H9 (cell line): Measurements from ENCODE around the gene TBC1D22A. TPM values are rescaled to one million over a fixed set of nuclear protein-coding genes. Genes with fewer than 3 reads are reported as not detected.

Experiments
- DNase-seq: peaks from one replicate; pipeline ENCODE4 v3.0.0-alpha.2; 2017
- H2AFZ ChIP-seq: one replicate; pipeline ENCODE4 v1.6.1; 2013; ENCODE audit warnings: mild to moderate bottlenecking, low read length, control low read depth, moderate library complexity
- H2AK5ac ChIP-seq: 2 replicates; pipeline ENCODE4 v1.6.1; 2013; ENCODE audit warnings: low read length, control low read depth, mixed read lengths; ENCODE audit not compliant: insufficient read length
- H2BK120ac ChIP-seq: one replicate; pipeline ENCODE4 v1.6.1; 2013; ENCODE audit warnings: low read depth, mild to moderate bottlenecking, low read length, control low read depth, inconsistent platforms; ENCODE audit not compliant: poor library complexity, severe bottlenecking
- H2BK12ac ChIP-seq: 2 replicates; pipeline ENCODE4 v1.6.1; 2013; ENCODE audit warnings: low read length, control low read depth, mixed read lengths, low read depth; ENCODE audit not compliant: insufficient read length
- H2BK15ac ChIP-seq: 2 replicates; pipeline ENCODE4 v1.6.1; 2013; ENCODE audit warnings: low read depth, low read length, control low read depth
- H2BK20ac ChIP-seq: one replicate; pipeline ENCODE4 v1.6.1; 2013; ENCODE audit warnings: low read depth, mild to moderate bottlenecking, low read length, control low read depth, inconsistent platforms; ENCODE audit not compliant: poor library complexity, severe bottlenecking
- H2BK5ac ChIP-seq: 2 replicates; pipeline ENCODE4 v1.6.1; 2013; ENCODE audit warnings: low read length, control low read depth, mixed read lengths; ENCODE audit not compliant: insufficient read length
- H3K14ac ChIP-seq: 2 replicates; pipeline ENCODE4 v1.6.1; 2013; ENCODE audit warnings: low read length, control low read depth; ENCODE audit not compliant: insufficient read depth
- H3K18ac ChIP-seq: 2 replicates; pipeline ENCODE4 v1.6.1; 2013; ENCODE audit warnings: low read depth, mild to moderate bottlenecking, mixed read lengths, low read length, control low read depth; ENCODE audit not compliant: insufficient read length
- H3K23ac ChIP-seq: 2 replicates; pipeline ENCODE4 v1.6.1; 2013; ENCODE audit warnings: low read length, control low read depth, mixed read lengths, low read depth; ENCODE audit not compliant: insufficient read length
- H3K23me2 ChIP-seq: 2 replicates; pipeline ENCODE4 v1.6.1; 2013; ENCODE audit warnings: low read depth, mild to moderate bottlenecking, mixed read lengths, low read length, control low read depth; ENCODE audit not compliant: insufficient read length, poor library complexity, severe bottlenecking
- H3K27ac ChIP-seq: 2 replicates; pipeline ENCODE4 v1.5.1; 2013; ENCODE audit warnings: low read length, control low read depth, mixed read lengths, low read depth; ENCODE audit not compliant: insufficient read length
- H3K27me3 ChIP-seq: 2 replicates; pipeline ENCODE4 v1.6.1; 2013; ENCODE audit warnings: low read length, control low read depth, inconsistent platforms; ENCODE audit not compliant: insufficient read depth
- H3K4ac ChIP-seq: 2 replicates; pipeline ENCODE4 v1.6.1; 2013; ENCODE audit warnings: low read depth, mild to moderate bottlenecking, control low read depth, inconsistent platforms, low read length, moderate library complexity
- H3K4me1 ChIP-seq: 2 replicates; pipeline ENCODE4 v1.6.1; 2013; ENCODE audit warnings: low read length, control low read depth, inconsistent platforms; ENCODE audit not compliant: insufficient read depth
- H3K4me2 ChIP-seq: 2 replicates; pipeline ENCODE4 v1.6.1; 2013; ENCODE audit warnings: low read length, control low read depth, mixed read lengths; ENCODE audit not compliant: insufficient read length, insufficient read depth
- H3K56ac ChIP-seq: 2 replicates; pipeline ENCODE4 v1.6.1; 2013; ENCODE audit warnings: low read depth, mild to moderate bottlenecking, mixed read lengths, low read length, control low read depth; ENCODE audit not compliant: insufficient read length
- H3K79me1 ChIP-seq: 2 replicates; pipeline ENCODE4 v1.6.1; 2013; ENCODE audit warnings: low read depth, mild to moderate bottlenecking, moderate library complexity, low read length, control low read depth, inconsistent platforms; ENCODE audit not compliant: insufficient read depth, poor library complexity, severe bottlenecking
- H3K79me2 ChIP-seq: 2 replicates; pipeline ENCODE4 v1.6.1; 2013; ENCODE audit warnings: low read length, control low read depth, inconsistent platforms; ENCODE audit not compliant: insufficient read depth
- H3K9ac ChIP-seq: 2 replicates; pipeline ENCODE4 v1.6.1; 2013; ENCODE audit warnings: low read length, control low read depth, mixed read lengths; ENCODE audit not compliant: insufficient read length; ENCODE audit errors: extremely low read depth
- H3K9me3 ChIP-seq: one replicate; pipeline ENCODE4 v1.6.1; 2013; ENCODE audit warnings: low read depth, low read length, inconsistent platforms; ENCODE audit not compliant: control insufficient read depth
- H3T11ph ChIP-seq: one replicate; pipeline ENCODE4 v1.6.1; 2013; ENCODE audit warnings: mild to moderate bottlenecking, low read length, control low read depth, inconsistent platforms
- H4K20me1 ChIP-seq: one replicate; pipeline ENCODE4 v1.6.1; 2013; ENCODE audit not compliant: control insufficient read depth, insufficient read length, insufficient read depth
- H4K5ac ChIP-seq: 2 replicates; pipeline ENCODE4 v1.6.1; 2013; ENCODE audit warnings: low read depth, mild to moderate bottlenecking, mixed read lengths, low read length, control low read depth; ENCODE audit not compliant: insufficient read length
- H4K8ac ChIP-seq: replicated peaks from 2 replicates; pipeline ENCODE4 v1.6.1; 2013; ENCODE audit warnings: low read length, control low read depth, mixed read lengths, low read depth; ENCODE audit not compliant: insufficient read length
- H4K91ac ChIP-seq: 2 replicates; pipeline ENCODE4 v1.6.1; 2013; ENCODE audit warnings: low read depth, mild to moderate bottlenecking, moderate library complexity, mixed read lengths, low read length, control low read depth; ENCODE audit not compliant: insufficient read length
- H3K27ac Mint-ChIP-seq, 3 experiments: 2 replicates in 2 of 3; 3 replicates in 1 of 3; pipeline ENCODE4 v1.8.0; 2020 to 2021; ENCODE audit warnings: mixed read lengths in 3 of 3, mild to moderate bottlenecking in 1 of 3, moderate library complexity in 1 of 3
- H3K27me3 Mint-ChIP-seq: 2 replicates; pipeline ENCODE4 v1.8.0; 2021; ENCODE audit warnings: low read depth, mild to moderate bottlenecking, moderate library complexity, mixed read lengths
- H3K36me3 Mint-ChIP-seq, 3 experiments: 2 replicates in 2 of 3; 3 replicates in 1 of 3; pipeline ENCODE4 v1.8.0; 2020 to 2021; ENCODE audit warnings: low read depth in 3 of 3, mixed read lengths in 3 of 3; ENCODE audit not compliant: insufficient read depth in 1 of 3
- H3K4me1 Mint-ChIP-seq, 2 experiments: 2 replicates each; pipeline ENCODE4 v1.8.0; 2020; ENCODE audit warnings: mixed read lengths in 2 of 2
- H3K4me3 Mint-ChIP-seq, 2 experiments: 2 replicates in 1 of 2; 3 replicates in 1 of 2; pipeline ENCODE4 v1.8.0; 2020 to 2021; ENCODE audit warnings: mild to moderate bottlenecking in 2 of 2, mixed read lengths in 2 of 2, moderate library complexity in 1 of 2
- H3K9me3 Mint-ChIP-seq, 2 experiments: 2 replicates in 1 of 2; 3 replicates in 1 of 2; pipeline ENCODE4 v1.8.0; 2020; ENCODE audit warnings: mild to moderate bottlenecking in 2 of 2, mixed read lengths in 2 of 2, moderate library complexity in 1 of 2
- WGBS: extraction: QIAGEN DNeasy Blood & Tissue Kit; methylation state at CpG from one replicate; pipeline ENCODE4 v1.1.7; 2013; ENCODE audit warnings: missing lambda C conversion rate, low lambda C conversion rate, mixed read lengths; ENCODE audit not compliant: insufficient read length; ENCODE audit errors: extremely low coverage; 5-methylcytosine and 5-hydroxymethylcytosine counted together
- total RNA-seq: library from RNA; stranded (reverse); gene quantifications from 2 replicates; pipeline ENCODE4 v1.2.1, GENCODE V29; 2021
- TF ChIP-seq, protein P1 (sequence below): fragments of 200-600 bp; sonication (generic); conservative IDR thresholded peaks from 3 replicates; pipeline ENCODE4 v1.8.0; 2021; ENCODE audit warnings: antibody characterized with exemption, mild to moderate bottlenecking

Gene TBC1D22A
- total RNA-seq, 1 experiment from 2014 or later = 20.8 TPM

DNA sequence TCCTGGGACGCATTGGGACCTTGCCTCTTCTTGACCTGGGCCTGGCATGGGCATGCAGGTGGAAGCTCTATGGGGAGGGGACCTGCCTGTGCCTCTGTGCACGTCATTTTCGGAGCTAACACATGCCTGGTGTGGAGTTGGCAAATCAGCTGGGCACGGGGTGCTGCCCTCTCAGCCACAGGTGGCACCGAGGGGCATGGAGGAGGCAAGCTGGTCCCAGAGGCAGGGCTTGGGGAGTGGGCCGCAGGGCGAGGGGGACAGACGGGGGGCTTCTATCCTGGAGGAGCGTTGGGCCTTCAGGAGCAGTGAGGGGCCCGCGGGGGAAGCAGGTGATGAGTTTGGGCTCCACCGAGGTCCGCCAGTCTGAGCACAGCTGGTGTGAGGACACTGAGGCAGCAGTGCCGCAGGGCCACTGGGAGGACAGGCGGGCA lies 362.0 kb downstream of the TBC1D22A start:
- H3K23ac ChIP-seq = no peak overlapping the region
- WGBS = no CpG with 5 or more reads among the region's 15 CpGs
- H3K27me3 Mint-ChIP-seq = no peaks in the 10 kb centered on the region; the same call in none of the 2 replicates
- H3K4me3 Mint-ChIP-seq = no peak overlapping the region
- TF ChIP-seq, protein P1, sequence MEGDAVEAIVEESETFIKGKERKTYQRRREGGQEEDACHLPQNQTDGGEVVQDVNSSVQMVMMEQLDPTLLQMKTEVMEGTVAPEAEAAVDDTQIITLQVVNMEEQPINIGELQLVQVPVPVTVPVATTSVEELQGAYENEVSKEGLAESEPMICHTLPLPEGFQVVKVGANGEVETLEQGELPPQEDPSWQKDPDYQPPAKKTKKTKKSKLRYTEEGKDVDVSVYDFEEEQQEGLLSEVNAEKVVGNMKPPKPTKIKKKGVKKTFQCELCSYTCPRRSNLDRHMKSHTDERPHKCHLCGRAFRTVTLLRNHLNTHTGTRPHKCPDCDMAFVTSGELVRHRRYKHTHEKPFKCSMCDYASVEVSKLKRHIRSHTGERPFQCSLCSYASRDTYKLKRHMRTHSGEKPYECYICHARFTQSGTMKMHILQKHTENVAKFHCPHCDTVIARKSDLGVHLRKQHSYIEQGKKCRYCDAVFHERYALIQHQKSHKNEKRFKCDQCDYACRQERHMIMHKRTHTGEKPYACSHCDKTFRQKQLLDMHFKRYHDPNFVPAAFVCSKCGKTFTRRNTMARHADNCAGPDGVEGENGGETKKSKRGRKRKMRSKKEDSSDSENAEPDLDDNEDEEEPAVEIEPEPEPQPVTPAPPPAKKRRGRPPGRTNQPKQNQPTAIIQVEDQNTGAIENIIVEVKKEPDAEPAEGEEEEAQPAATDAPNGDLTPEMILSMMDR = no peak
- H4K91ac ChIP-seq = no peak overlapping the region
- H3K9me3 ChIP-seq = no peaks in the 10 kb centered on the region
- no peak overlapping the region for H3K27ac ChIP-seq
- no peak overlapping the region for H3K4me2 ChIP-seq
- peak overlapping the region; percentile 9 for H3K18ac ChIP-seq
- H3T11ph ChIP-seq = no peak overlapping the region
- H3K56ac ChIP-seq = no peak overlapping the region
- no peak overlapping the region for H3K4ac ChIP-seq
- no peak overlapping the region for H2BK12ac ChIP-seq
- H3K23me2 ChIP-seq = no peaks in the 10 kb centered on the region
- no peaks in the 10 kb centered on the region for H3K79me1 ChIP-seq
- H3K9me3 Mint-ChIP-seq = peaks cover 0 to 2% of the 10 kb centered on the region in 2 experiments; a peak in 1 of 5 replicates
- H2AK5ac ChIP-seq = no peak overlapping the region
- no peak overlapping the region for H2BK15ac ChIP-seq
- no peaks in the 10 kb centered on the region for H3K79me2 ChIP-seq
- H4K5ac ChIP-seq = no peak overlapping the region
- no peak overlapping the region for H3K14ac ChIP-seq
- H2BK20ac ChIP-seq = no peak overlapping the region
- H3K27me3 ChIP-seq = no peaks in the 10 kb centered on the region
- peak overlapping the region in 1 of 3 experiments; percentile 59; a peak in 2 of 7 replicates for H3K27ac Mint-ChIP-seq
- H4K8ac ChIP-seq = no peak overlapping the region
- no peak overlapping the region for H2AFZ ChIP-seq
- no peaks in the 10 kb centered on the region for H3K4me1 ChIP-seq
- no peak overlapping the region for H2BK5ac ChIP-seq
- H3K9ac ChIP-seq = no peak overlapping the region
- DNase-seq = no peak
- peaks cover 0 to 7% (median 2%) of the 10 kb centered on the region in 3 experiments; a peak in 4 of 7 replicates for H3K36me3 Mint-ChIP-seq
- H2BK120ac ChIP-seq = no peak overlapping the region
- H3K4me1 Mint-ChIP-seq = peaks cover 9 to 23% of the 10 kb centered on the region in 2 experiments; a peak in 3 of 4 replicates
- no peaks in the 10 kb centered on the region for H4K20me1 ChIP-seq
